Osteocyte (in vitro differentiated cells): ENCODE results near the gene OAF. TPM values are rescaled to one million over a fixed set of nuclear protein-coding genes. Genes with fewer than 3 reads are reported as not detected.

Experiments used
- DNase-seq: peaks from one replicate; pipeline ENCODE4 v3.0.0; 2021; ENCODE audit warnings: mixed read lengths; ENCODE audit not compliant: unreplicated experiment; ENCODE audit errors: extremely low spot score
- H3K27ac Mint-ChIP-seq: one replicate; pipeline ENCODE4 v1.8.0; 2021; ENCODE audit warnings: mild to moderate bottlenecking, mixed read lengths; ENCODE audit not compliant: unreplicated experiment
- H3K27me3 Mint-ChIP-seq: one replicate; pipeline ENCODE4 v1.8.0; 2021; ENCODE audit warnings: mixed read lengths; ENCODE audit not compliant: unreplicated experiment
- H3K36me3 Mint-ChIP-seq: one replicate; pipeline ENCODE4 v1.8.0; 2021; ENCODE audit warnings: mixed read lengths; ENCODE audit not compliant: unreplicated experiment
- H3K4me1 Mint-ChIP-seq: one replicate; pipeline ENCODE4 v1.8.0; 2021; ENCODE audit warnings: mixed read lengths; ENCODE audit not compliant: unreplicated experiment
- H3K4me3 Mint-ChIP-seq: one replicate; pipeline ENCODE4 v1.8.0; 2021; ENCODE audit warnings: mild to moderate bottlenecking, moderate library complexity, mixed read lengths; ENCODE audit not compliant: unreplicated experiment
- H3K9me3 Mint-ChIP-seq: one replicate; pipeline ENCODE4 v1.8.0; 2021; ENCODE audit warnings: mixed read lengths; ENCODE audit not compliant: unreplicated experiment
- long read RNA-seq: library from polyadenylated mRNA; unstranded; transcript quantifications from one replicate; pipeline ENCODE4 v2.0.0, GENCODE V29; 2021
- total RNA-seq: library from RNA; stranded (reverse); gene quantifications from 2 replicates; pipeline ENCODE4 v1.2.1, GENCODE V29; 2021
- TF ChIP-seq, protein P1 (sequence below): fragments of 200-600 bp; sonication (generic); IDR thresholded peaks from 2 replicates; pipeline ENCODE4 v1.5.0; 2021; ENCODE audit warnings: antibody characterized with exemption, mild to moderate bottlenecking, moderate library complexity

The OAF gene
- total RNA-seq, result 10.2 and 12.3 TPM in 2 replicates
- long read RNA-seq, result 0 reads

DNA sequence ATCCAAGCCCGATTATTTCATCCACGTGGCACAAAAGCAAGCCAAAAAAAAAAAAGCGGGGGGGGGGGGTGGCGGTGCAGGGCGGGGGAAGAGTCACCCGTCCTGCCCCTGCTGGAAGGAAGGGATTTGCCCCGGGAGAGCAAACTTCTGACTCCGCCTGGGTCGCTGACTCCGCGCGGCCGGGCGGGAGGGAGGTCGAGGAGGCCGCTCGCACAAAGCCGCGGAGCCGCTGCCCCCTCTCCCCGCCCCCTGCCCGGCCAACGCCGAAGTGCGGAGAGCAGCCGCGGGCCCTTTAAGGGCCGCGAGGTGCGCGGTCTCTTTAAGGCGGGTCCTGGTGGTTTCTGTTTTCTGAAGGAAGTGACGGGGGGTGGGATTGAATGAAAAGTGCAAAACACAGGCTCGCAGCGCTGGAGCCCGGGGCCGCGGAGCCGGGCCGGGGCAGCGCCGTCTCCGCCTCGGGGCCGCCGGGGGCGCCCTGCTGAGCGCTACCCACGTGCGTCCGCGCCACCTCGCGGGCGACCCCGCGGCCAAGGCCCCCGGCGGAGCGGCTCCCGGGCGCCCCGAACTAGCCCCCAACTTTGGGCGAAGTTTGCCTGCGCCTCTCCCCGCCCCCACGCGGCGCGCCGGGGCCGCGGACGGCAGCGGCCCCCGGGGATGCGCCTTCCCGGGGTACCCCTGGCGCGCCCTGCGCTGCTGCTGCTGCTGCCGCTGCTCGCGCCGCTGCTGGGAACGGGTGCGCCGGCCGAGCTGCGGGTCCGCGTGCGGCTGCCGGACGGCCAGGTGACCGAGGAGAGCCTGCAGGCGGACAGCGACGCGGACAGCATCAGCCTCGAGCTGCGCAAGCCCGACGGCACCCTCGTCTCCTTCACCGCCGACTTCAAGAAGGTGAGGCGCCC, at the start of gene OAF:
Gene OAF, plus strand, starts transcription at position 407 of the 896 bp plus-strand sequence. Its CDS starts 248 bp downstream, at position 655.
- peaks cover 25% of the 10 kb centered on the region for H3K4me1 Mint-ChIP-seq
- peak within 1 kb of the TSS; percentile 76 for H3K27ac Mint-ChIP-seq
- H3K36me3 Mint-ChIP-seq, result no peaks in the 10 kb centered on the region
- H3K27me3 Mint-ChIP-seq, result peaks cover 11% of the 10 kb centered on the region
- no peak for DNase-seq
- TF ChIP-seq, protein P1, sequence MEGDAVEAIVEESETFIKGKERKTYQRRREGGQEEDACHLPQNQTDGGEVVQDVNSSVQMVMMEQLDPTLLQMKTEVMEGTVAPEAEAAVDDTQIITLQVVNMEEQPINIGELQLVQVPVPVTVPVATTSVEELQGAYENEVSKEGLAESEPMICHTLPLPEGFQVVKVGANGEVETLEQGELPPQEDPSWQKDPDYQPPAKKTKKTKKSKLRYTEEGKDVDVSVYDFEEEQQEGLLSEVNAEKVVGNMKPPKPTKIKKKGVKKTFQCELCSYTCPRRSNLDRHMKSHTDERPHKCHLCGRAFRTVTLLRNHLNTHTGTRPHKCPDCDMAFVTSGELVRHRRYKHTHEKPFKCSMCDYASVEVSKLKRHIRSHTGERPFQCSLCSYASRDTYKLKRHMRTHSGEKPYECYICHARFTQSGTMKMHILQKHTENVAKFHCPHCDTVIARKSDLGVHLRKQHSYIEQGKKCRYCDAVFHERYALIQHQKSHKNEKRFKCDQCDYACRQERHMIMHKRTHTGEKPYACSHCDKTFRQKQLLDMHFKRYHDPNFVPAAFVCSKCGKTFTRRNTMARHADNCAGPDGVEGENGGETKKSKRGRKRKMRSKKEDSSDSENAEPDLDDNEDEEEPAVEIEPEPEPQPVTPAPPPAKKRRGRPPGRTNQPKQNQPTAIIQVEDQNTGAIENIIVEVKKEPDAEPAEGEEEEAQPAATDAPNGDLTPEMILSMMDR, result peak; percentile 32
- peak within 1 kb of the TSS; percentile 93 for H3K4me3 Mint-ChIP-seq
- no peaks in the 10 kb centered on the region for H3K9me3 Mint-ChIP-seq

DNA sequence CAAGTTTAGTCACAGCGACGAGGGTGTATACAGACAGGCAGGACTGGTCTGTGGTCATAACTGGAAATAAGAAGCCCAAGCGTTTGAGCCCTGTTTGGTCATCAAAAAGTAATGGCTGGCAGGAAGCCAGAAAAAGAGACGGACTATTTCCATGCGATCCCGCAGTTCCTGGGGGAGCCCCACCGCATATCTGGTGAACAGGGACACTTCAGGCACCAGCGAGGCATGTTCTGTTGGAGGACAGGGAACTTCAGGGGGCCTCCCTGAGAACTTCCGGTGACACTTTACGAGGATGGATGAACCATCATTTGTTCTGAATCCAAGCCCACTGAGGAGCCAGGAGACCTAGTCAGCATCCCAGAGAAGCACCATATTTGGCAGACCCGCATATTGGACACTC, 43.2 kb upstream of the OAF start:
- Mint-ChIP-seq H3K4me1 (peaks cover 3% of the 10 kb centered on the region), H3K36me3 (no peaks in the 10 kb centered on the region), H3K4me3 (no peak overlapping the region), H3K9me3 (peaks cover 14% of the 10 kb centered on the region), H3K27me3 (peaks cover 57% of the 10 kb centered on the region), H3K27ac (no peak overlapping the region)
- TF ChIP-seq, protein P1, result no peak
- no peak for DNase-seq

DNA sequence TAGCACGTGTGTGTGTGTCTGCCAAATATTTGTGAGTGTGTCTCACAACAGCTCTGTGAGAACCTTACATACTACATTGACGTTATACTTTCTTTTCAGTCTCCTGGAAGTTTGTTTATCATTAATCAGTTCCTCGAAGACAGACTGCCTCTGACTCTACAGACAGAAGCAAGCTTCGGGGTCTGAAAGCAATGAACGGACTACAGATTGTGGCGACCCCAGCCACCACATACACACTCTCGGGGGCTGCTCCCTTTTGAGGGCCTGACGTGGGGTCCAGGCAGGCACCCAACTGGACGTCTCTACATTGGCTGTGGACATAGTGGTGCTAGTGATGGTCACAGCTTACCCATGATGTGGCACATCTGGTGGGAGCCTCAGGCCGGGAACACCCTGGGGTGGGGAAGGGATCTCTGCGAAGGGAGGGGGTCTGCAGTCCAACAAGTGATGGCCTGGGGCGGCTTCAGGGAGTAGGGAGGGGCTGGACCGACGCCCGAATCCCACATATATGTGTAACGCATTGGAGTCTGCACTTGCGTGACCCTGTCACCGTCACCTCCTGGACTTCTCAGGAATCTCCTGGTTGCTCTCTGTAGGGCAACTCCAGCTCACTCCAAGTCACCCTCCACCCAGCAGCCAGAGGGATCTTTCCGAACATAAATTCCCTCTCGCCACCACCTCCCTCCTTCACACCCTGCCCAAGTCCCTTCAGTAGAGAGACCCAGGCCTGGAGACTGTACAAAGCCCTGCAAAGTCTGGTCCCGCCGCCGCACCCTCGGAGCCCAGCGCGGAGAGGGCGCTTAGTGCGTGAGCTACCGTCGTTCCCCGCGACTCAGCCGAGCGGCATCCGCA, 42.5 kb upstream of the OAF start:
- H3K27ac Mint-ChIP-seq, result no peak overlapping the region
- H3K9me3 Mint-ChIP-seq, result peaks cover 14% of the 10 kb centered on the region
- H3K4me3 Mint-ChIP-seq, result peak overlapping the region; percentile 72
- H3K27me3 Mint-ChIP-seq, result peaks cover 63% of the 10 kb centered on the region
- no peak for DNase-seq
- no peaks in the 10 kb centered on the region for H3K36me3 Mint-ChIP-seq
- peaks cover 3% of the 10 kb centered on the region for H3K4me1 Mint-ChIP-seq
- TF ChIP-seq, protein P1, result no peak

DNA sequence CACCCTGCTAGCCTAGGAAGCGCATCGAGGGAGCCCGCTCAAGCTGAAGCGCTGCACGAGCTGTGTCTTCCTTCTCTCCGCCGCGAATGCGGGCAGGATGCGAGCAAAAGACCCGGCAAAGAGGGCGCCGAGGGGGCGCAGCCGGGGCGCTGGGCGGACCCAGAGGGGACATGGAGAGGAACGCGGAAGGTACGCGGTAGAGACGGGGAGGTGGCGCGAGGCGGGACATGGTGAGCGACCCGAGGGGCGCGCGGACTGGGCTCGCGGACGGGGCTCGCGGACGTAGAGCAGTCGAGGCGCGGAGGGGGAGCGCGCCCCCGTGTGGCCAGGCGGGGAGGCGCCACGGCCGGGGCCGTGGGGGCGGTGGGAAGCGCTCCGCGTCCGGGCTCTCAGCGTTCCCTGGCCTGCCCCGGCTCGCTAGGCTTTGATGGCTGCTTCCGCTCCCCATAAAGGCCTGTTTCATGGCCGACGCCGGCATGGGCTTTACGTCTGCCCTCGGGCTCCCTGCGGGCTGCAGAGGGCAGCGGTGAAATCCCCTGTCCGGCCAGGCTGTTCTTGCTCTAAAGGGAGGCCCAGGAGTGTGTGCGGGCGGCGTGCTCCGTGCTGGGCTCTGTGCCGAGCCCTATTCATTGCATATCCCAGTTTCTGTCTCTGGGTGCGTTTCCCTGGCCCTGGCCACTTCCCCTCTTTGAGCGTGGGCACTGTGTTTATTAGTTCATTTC, 41.7 kb upstream of the OAF start:
- Mint-ChIP-seq H3K27ac (no peak overlapping the region), H3K9me3 (peaks cover 14% of the 10 kb centered on the region), H3K4me3 (peak overlapping the region; percentile 72), H3K36me3 (no peaks in the 10 kb centered on the region), H3K27me3 (peaks cover 68% of the 10 kb centered on the region), H3K4me1 (peaks cover 3% of the 10 kb centered on the region)
- DNase-seq, result peak; percentile 91
- TF ChIP-seq, protein P1, result peak; percentile 96
